GM18870 (cell line): ENCODE data around the gene AKR1B15.
"Not testable (repeated sequence)": the region's sequence is repeated elsewhere in the genome, so short reads cannot be mapped to it uniquely, and the experiment has no call there.

ENCODE experiments used
- ATAC-seq: cut with Tn5 transposase; IDR thresholded peaks from one replicate; pipeline ENCODE4 v1.9.1; 2021; ENCODE audit warnings: moderate library complexity; ENCODE audit not compliant: unreplicated experiment

AKR1B15 gene

DNA sequence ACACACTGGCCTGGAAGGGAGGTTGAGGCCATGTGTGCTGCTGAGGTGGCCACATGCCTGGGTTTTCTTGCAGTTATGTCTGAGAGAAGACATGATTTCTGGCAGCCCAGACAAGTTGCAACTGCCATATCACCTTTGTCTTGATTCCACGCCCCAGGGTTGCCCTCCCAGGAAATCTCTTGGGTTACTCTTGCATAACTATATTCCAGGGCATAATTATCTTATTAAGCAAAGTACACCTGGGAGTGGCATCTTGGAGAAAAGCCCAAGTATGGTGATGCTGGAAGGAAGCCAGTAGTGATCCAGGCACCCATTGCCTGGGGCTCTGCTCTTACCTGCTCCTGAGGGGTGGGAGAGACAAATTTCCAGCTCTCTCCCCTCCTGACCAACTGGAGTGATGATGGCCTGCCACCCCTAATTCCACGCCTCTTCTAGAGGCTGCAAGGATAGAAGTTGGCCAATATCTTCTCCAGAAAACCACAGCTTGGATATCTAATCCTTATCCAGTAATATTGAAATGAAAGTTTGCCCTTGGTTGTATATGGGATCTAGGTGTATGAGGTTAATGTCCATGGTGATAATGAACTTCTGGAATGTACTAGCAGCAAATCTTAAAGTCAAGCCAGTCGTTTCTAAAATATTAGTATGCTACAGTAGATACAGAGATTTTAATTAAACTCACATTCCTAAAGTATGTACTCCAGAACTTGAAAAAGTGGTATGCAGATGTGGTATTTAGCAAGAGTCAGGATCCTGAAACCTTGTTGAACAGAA, 16.5 kb upstream of the AKR1B15 start:
- no peak for ATAC-seq

DNA sequence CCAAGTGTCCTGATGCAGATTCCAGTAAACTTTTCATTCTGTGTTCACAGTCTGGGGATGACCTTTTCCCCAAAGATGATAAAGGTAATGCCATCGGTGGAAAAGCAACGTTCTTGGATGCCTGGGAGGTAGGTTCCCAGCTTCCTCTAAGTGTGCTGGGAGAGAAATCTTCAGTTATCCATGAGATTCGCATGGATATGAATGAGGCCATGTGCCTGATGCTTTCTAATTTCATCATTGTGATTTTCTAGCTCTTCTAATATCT, 16.0 kb upstream of the AKR1B15 start:
- no peak for ATAC-seq

DNA sequence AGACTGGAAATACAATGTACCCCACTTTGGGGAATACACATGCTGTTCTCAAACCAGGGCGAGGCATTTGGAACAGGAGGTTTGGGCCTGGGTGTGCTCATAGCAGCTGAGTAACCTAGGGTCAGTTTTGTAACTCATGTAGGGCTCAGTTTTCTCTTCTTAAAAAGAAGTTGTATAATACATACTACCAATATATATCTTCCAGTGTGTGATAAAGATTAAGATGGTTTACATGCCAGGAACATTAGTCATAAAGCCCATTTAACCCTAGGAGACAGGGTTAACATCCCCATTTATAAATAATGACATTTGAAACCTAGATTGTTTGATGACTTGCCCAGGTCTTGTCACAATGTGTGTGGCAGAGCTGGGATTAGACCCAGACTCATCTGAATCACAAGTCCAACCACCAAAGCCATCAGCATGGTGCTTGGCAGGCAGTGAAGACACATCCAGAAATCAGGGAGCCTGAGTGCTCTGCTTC, 15.6 kb upstream of the AKR1B15 start:
- ATAC-seq = no peak

DNA sequence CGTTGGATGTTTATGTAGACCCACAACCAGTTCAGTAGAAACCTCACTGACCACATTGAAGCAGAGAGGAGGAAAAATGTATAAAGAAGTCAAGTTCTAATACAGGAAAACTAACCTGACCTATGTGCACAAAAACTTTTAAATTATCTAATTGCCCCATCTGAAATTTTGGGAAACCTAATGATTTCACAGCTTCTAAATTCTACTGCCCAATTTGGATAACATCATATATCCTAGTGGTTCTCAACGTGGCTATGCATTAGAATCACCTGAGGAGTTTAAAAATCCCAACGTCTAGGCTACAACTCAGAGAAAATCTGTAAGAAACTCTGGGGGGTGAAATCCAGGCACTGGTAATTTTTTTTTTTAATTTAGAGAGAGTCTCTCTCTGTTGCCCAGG, 14.3 kb upstream of the AKR1B15 start:
- ATAC-seq = no peak

DNA sequence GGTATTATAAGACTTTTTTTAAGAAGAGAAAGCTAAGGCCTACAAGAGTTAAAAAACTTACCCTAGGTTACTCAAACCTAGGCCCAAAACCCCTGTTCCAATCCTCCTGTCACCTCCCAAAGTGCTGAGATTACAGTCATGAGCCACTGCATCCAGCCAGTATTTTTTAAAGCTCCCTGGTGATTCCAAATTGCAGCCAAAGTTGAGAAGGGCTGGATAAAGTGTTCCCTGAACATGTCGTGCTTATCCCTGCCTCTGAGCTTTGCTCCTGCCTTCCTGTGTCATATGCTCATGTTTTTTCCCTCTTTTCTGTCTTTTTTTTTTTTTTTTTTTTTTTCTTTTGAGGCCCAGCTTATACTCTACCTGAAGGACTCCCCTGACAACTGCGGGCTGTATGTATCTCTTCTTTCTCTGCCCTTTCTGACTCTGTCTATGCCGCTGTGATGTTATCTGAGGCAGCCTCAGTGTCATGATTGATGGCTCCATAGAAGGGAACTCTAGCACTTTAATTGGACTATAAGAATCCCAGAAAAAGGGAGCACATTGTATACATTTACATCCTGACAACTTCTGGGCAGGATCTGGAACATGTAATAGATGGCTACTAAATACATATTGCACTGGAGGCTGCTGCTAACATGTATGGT, 13.5 kb upstream of the AKR1B15 start:
- ATAC-seq = no peak

DNA sequence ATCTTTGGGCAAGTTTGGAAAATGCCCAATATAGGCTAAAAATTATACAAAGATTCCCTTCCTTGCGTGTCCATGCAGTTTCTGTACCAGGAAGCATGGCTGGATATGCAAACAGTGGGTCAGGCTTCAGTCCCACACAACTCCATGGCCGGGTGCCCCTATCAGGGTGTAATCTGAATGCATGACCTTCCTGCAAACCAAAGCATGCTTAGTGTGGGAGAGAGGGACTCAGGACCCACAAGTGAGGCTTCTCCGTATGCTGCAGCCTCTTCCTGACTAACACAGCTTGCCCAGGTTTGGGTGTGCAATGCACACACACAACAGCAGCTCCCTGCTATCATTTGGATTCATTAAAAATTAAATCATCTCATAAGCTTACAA, 13.0 kb upstream of the AKR1B15 start:
- ATAC-seq = no peak

DNA sequence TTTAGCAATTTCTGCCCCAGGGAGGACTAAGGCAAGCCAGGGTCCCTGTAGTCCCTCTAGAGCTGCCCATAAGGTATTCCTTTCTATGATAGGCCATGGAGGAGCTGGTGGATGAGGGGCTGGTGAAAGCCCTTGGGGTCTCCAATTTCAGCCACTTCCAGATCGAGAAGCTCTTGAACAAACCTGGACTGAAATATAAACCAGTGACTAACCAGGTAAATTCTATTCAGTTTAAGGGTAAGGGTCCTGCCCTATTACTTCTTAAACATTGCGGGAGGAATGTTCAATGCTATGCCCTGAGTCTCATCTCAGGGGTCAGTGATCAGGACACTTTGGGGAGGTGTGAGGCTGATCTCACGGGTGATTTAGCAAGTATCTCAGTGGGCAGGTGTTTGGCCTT, 12.4 kb upstream of the AKR1B15 start:
- ATAC-seq = not testable (repeated sequence)

DNA sequence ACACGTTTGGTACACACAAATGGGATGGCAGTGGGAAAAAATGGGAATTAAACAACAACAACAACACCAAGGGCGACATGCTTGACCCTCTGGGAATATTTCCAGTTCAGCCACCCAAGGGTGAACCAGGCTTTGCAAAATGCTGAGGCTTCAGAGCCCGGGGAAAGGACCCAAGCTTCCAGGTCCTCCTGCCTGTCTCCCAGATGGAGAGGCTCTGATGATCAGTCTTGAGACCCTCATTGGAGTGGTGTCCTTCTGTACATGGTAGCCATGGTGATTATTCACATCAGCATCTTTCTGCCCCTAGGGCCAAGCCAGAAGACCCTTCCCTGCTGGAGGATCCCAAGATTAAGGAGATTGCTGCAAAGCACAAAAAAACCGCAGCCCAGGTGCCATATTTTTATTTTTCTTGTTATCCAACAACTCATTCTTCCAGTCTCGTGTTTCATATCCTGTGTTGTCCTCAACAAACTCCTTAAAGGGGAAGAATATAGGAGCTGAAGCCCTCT, 11.6 kb upstream of the AKR1B15 start:
- ATAC-seq = not testable (repeated sequence)

DNA sequence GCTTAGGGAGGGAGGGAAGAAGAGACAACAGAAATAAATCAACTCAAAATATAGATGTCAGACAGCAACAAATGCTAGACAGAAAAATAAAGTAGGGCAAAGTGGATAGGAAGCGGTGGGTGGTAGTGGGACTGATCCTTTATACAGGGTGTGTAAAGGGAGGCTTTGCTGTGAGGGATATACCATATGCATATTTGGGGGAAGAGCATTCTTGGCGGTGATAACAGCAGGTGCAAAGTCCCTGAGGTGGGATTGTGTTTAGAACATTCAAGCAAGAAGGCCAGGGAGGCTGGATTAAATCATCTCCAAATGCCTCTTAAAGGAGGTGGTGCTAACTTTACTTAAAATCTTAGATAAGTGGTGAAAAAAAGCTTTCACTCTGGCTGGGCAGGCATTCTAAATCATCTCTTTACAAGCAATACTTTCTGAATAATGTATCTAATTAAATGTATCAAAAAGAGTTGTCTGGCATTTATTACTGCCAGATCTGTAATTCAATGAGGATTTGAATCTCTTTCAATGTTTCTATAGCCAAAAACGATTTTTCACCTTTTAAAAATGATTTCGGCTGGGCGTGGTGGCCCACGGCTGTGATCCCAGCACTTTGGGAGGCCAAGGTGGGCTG, 9.4 kb upstream of the AKR1B15 start:
- ATAC-seq = no peak

DNA sequence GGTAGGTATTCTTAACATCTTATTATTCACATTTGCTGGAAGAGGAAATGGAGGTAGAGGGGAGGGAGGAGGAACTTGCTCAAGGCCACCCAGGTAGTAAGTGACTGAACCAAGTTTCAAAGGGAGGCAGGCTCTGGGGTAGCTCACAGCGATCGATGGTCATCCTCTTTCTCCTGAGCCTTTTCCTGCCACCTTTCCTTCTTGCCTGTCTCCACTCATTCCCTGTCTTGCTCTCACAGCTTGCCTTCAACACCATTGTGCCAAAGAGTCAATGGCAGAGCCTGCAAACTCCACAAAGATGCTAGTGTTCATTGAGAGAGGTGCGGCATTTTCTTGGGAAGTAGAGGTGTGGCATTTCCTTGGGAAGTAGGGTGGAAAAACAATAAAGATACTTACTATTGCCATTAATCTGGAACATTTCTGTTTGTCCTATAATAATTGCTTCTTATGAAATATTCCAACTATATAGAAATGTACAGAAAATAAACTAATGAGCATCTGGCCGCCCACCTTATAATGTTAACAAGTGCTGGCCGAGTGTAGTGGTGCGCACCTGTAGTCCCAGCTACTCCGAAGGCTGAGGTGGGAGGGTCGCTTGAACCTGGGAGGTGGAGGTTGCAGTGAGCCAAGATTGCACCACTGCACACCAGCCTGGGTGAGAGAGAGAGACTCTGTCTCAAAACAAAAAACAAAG, 7.3 kb upstream of the AKR1B15 start:
- ATAC-seq = not testable (repeated sequence)

DNA sequence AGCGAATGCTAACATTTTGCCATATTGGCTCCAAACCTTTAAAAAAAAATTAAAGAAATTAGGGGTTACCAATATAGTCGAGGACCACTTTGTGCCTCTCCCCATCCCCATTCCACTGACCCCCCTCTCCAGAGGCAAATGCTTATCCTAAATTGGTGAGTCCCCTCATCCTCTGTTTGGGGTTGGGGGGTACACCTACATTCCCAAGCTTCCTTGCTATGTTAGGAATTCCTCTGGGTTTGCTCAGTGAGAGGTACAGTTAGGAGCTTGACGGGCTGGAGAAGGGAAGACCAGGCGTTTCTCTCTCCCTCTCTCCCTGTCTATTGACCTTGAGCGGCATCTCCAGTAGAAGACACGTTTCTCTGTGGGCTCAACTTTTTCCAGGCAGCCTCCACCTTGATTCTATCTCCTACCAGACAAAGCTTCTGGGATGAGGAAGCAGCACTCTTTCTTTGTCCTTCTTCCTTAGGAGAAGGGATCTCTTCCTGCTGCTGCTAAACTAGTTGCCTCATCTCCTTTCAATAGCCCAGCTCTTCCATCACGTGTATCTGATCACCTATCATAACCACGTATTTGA, 6.6 kb upstream of the AKR1B15 start:
- ATAC-seq = no peak

DNA sequence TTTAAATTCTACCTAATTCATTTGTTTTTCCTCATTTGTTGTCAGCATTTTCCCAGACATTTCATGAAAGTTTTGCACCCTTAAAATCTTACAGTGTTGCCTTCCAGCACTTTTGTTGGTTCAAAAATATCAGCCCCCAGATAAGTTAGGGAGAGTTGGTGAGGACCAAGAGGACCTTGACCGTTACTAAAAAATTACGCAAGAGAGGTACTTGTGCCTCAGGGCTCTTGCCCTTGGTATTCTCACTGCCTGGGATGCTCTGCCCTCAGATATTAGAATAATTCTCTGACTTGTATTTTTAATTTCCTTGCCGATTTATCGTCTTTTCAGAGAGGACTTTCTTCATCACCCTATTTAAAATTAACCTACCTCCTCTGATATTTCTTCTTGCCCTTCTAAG, 3.5 kb upstream of the AKR1B15 start:
- ATAC-seq = no peak

DNA sequence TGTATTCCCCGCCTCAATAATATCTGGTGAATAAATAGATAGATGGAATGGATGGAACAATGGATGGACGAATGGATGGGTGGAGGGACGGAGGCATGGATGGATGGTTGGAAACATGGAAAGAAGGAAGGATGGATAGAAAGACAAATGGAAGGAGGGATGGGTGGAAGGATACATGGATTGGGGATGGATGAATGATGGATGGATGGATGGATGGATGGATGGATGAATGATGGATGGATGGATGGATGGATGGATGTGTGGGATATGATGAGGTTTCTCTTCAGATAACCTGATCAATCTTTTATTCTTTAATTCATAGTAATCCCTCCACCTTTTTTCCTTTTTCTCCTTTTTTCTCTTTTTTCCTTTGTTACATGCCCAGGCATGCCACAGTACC, 3.0 kb upstream of the AKR1B15 start:
- no peak for ATAC-seq

DNA sequence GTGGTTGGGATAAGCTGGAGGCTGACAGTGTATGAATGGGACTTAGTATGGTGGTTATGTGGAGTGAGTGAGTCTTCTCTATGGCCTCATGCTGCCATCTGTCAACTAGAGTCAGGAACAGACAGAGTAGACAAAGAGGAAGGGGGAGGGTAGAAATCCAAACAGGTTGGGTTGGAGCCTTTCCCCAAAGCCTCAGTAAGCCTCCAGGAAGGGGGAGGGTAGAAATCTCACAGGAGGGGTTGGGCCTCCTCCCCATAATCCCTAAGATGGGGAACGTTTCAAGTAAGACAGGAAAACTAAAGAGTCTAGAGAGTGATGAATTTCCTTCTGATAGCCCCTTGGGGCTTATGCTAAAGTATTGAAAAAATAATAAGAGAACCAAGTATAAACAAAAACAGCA, 2.0 kb upstream of the AKR1B15 start:
- ATAC-seq = no peak

DNA sequence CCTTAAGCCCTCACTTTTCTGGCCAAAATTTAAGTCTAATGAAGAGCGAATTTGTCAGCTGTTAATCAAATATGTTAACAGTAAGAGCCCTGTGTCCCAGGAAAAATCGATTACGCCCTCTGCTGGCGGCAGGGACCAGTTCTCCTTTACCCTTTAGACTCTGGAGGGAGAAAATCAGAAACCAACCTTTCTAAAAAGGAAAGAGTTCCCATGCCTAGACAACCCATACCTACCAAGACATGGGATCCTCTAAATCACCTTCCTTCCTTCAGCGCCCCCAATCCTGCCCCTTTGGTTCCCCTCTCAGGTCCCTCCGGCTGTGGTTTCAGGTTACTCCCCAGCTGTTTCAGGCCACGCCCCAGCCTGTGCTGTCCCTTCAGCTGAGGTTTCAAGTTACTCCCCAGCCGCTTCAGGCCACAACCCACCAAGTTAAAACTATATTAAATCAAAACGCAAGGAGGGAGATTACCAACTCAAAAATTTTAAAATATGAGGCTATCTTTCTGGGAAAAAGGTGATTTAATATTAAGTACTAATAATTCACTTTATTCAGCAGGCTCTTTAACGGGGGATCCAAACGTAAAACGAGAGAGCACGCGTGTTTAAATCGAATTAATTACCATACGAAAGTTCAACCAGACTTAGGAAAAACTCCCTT, 1.4 kb upstream of the AKR1B15 start:
- ATAC-seq = peak; percentile 62

DNA sequence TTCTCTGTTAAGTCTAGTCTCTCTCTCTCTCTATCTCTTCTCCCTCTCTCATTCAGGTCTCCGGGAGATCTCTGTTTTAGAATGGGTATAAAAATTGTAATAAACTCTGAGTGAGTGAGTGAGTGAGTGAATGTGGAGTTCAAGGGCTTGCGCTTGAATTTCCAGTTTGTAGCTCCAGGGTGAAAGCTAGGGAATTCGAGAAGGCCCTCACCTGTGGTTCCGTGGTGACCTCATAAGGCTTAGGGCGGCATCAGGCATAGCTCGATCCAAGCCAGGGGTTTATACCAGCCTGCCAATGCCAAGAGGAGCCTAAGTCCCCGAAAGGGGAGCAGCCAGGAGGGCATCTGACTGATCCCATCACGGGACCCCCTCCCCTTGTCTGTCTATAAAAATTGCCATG, 456 bp downstream of the AKR1B15 start:
- ATAC-seq = no peak

DNA sequence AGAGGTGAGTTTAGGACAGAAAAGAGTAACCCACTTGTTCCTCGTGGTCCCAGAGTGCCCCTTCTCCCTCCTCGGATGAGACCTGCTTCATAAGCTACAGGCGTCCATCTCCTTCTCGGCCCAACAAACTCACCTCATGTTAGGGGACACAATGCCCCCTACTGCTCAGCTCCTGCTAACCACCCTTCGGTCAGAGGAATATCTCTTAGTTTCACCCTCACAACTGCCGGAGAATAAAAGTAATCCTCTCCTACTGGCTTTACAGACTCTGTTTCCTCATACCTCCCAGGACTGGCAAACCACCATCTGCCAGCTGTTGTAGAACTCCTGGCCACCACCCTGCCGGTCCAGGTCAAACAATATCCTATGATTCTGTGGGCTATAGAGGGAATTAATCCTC, 3.2 kb downstream of the AKR1B15 start:
- ATAC-seq = no peak

DNA sequence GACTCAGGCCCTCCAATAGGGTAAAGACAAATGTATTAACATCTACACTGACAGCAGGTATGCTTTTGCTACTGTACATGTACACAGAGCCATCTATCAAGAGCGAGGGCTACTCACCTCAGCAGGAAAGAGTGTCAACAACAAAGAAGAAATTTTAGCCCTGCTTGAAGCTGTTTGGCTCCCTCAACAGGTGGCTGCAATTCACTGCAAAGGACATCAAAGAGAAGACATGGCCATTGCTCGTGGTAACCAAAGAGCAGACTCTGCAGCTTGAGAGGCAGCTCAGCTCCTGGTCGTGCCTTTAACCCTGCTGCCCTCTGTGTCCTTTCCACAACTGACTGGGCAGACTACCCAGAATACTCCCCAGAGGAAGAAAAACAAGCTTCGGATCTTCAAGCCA, 5.1 kb downstream of the AKR1B15 start:
- ATAC-seq = no peak

DNA sequence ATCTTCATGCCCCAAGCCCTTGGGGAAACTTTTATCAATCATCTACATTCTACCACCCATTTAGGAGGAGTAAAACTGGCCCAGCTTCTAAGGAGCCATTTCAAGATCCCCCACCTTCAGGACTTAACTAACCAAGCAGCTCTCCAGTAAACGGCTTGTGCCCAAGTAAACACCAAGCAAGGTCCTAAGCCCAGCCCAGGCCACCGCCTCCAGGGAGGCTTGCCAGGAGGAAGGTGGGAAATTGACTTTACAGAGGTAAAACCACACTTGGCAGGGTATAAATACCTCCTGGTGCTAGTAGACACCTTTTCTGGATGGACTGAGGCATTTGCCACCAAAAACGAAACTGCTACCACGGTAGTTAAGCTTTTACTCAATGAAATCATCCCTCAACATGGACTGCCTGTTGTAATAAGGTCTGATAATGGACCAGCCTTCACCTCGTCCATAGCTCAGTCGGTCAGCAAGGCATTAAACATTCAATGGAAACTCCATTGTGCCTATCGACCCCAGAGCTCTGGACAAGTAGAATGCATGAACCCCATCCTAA, 5.6 kb downstream of the AKR1B15 start:
- ATAC-seq = no peak

DNA sequence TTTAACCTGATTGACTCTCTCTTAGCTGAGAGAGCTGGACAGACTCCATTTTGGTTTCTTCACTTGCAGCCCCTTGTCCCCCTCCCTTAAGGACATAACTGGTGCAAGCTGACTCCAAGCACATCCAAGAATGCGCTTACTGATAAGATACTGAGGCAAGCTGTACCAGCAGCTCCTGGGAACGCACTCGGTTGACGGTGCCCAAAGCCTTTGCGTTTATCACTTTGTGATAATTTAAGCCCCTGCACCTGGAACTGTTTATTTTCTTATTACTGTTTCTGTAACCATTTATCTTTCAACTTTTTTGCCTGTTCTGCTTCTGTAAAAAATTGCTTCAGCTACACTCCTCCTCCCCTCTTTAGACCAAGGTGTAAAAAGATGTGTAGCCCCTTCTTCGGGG, 8.5 kb downstream of the AKR1B15 start:
- no peak for ATAC-seq
